ENCODE measurements around the gene ARV1. TPM values are rescaled to one million over a fixed set of nuclear protein-coding genes. Genes with fewer than 3 reads are reported as not detected.

ARV1 gene
- total RNA-seq, 1 experiment from 2014 or later: 8.0 TPM

- Histone ChIP-seq H2BK5ac (ENCODE audit: insufficient read length, low read length) (no peak overlapping the region), H3K9ac (ENCODE audit: extremely low read depth, insufficient read length, low read length) (no peak overlapping the region), H4K5ac (ENCODE audit: insufficient read length, low read depth, low read length) (no peak overlapping the region), H3K27ac (ENCODE audit: insufficient read length, low read depth, low read length) (no peak overlapping the region), H3K18ac (ENCODE audit: insufficient read length, low read depth, low read length) (no peak overlapping the region), H2BK120ac (ENCODE audit: low read depth, low read length, poor library complexity, severe bottlenecking) (no peak overlapping the region), H3K56ac (ENCODE audit: insufficient read length, low read depth, low read length) (no peak overlapping the region), H3K9me3 (ENCODE audit: control insufficient read depth, low read depth, low read length) (no peaks in the 10 kb centered on the region), H2BK12ac (ENCODE audit: insufficient read length, low read depth, low read length) (no peak overlapping the region), H4K20me1 (ENCODE audit: control insufficient read depth, insufficient read depth, insufficient read length) (no peaks in the 10 kb centered on the region), H2BK20ac (ENCODE audit: low read depth, low read length, poor library complexity, severe bottlenecking) (no peak overlapping the region), H3K23me2 (ENCODE audit: insufficient read length, low read depth, low read length, poor library complexity, severe bottlenecking) (no peaks in the 10 kb centered on the region), H4K8ac (replicated peaks; ENCODE audit: insufficient read length, low read depth, low read length) (no peak overlapping the region), H3K79me1 (ENCODE audit: insufficient read depth, low read depth, low read length, poor library complexity, severe bottlenecking) (no peaks in the 10 kb centered on the region), H2BK15ac (ENCODE audit: low read depth, low read length) (no peak overlapping the region), H3K4me1 (ENCODE audit: insufficient read depth, low read length) (no peaks in the 10 kb centered on the region), H3K23ac (ENCODE audit: insufficient read length, low read depth, low read length) (no peak overlapping the region), H4K91ac (ENCODE audit: insufficient read length, low read depth, low read length) (no peak overlapping the region), H2AK5ac (ENCODE audit: insufficient read length, low read length) (no peak overlapping the region), H3K27me3 (ENCODE audit: insufficient read depth, low read length) (no peaks in the 10 kb centered on the region), H3K4me2 (ENCODE audit: insufficient read depth, insufficient read length, low read length) (no peak overlapping the region), H3K79me2 (ENCODE audit: insufficient read depth, low read length) (no peaks in the 10 kb centered on the region), H3K4ac (ENCODE audit: low read depth, low read length) (no peak overlapping the region), H2AFZ (ENCODE audit: low read length) (no peak overlapping the region), H3K14ac (ENCODE audit: insufficient read depth, low read length) (no peak overlapping the region), H3T11ph (ENCODE audit: low read length) (no peak overlapping the region)
- Mint-ChIP-seq H3K4me3 (no peak overlapping the region), H3K4me1 (no peaks in the 10 kb centered on the region), H3K36me3 (ENCODE audit: insufficient read depth in 1 of 3, low read depth in 3 of 3) (no peaks in the 10 kb centered on the region), H3K27me3 (ENCODE audit: low read depth) (no peaks in the 10 kb centered on the region; the same call in 1 of the 2 replicates), H3K27ac (no peak overlapping the region), H3K9me3 (no peaks in the 10 kb centered on the region)
- DNase-seq: no peak
- WGBS (ENCODE audit: extremely low coverage, insufficient read length, low lambda C conversion rate): no CpG with 5 or more reads among the region's 6 CpGs
- TF ChIP-seq CTCF (conservative IDR thresholded peaks at IDR 0.05): no peak
Measured at GRCh38 chr1:230935852-230936251, 43.0 kb upstream of the ARV1 start.
